Right ventricle myocardium inferior (tissue), 1 donor: Measurements from ENCODE around the gene CRHR2. TPM values are rescaled to one million over a fixed set of nuclear protein-coding genes. Genes with fewer than 3 reads are reported as not detected.

Experiments used
- total RNA-seq: library from RNA; stranded (reverse); fragmentation: NEBNext Ultra II Directional; extraction: Animal tissue kit (Norgen Biotek cat#: 25700); gene quantifications from one replicate; pipeline ENCODE4 v1.2.1, GENCODE V29; 2021
- donor health status: DM: no; HTN: yes; CAD: no; lungs with severe emphysema.

The CRHR2 gene
- total RNA-seq, 1 donor from 2014 or later, result 0.35 TPM

Other genes starting within 250 kb of the CRHR2 start
- gene NOD1, start 203.7 kb downstream of the CRHR2 start, total RNA-seq, result 8.4 TPM
- 18.9 TPM for gene GGCT, start 177.6 kb downstream of the CRHR2 start, total RNA-seq
- gene GARS1, start 87.6 kb downstream of the CRHR2 start, total RNA-seq, result 32.3 TPM
- gene INMT, start 69.7 kb upstream of the CRHR2 start, total RNA-seq, result 48.1 TPM
- gene MINDY4, start 89.0 kb upstream of the CRHR2 start, total RNA-seq, result 3.5 TPM
- gene AQP1, start 229.4 kb upstream of the CRHR2 start, total RNA-seq, result 284 TPM